Osteoblast (primary cell): ENCODE data around the gene HYAL2. TPM values are rescaled to one million over a fixed set of nuclear protein-coding genes. Genes with fewer than 3 reads are reported as not detected.
A peak's percentile ranks its signal among the peaks of the same experiment; 100 is the strongest.

Source experiments
- DNase-seq: peaks from one replicate; pipeline ENCODE4 v3.0.0; 2011; ENCODE audit warnings: low spot score, mixed read lengths; ENCODE audit not compliant: insufficient read length; ENCODE audit errors: missing footprints
- H2AFZ ChIP-seq: 2 replicates; pipeline ENCODE4 v1.6.0; 2011; ENCODE audit warnings: mild to moderate bottlenecking, low read length
- H3K27ac ChIP-seq: 2 replicates; pipeline ENCODE4 v1.5.1; 2011; ENCODE audit warnings: mild to moderate bottlenecking, low read depth, low read length, moderate library complexity
- H3K27me3 ChIP-seq: 2 replicates; pipeline ENCODE4 v1.6.0; 2012; ENCODE audit warnings: mild to moderate bottlenecking, control low read depth, inconsistent platforms, low read length, moderate library complexity; ENCODE audit not compliant: insufficient read depth
- H3K36me3 ChIP-seq: 2 replicates; pipeline ENCODE4 v1.5.1; 2011; ENCODE audit warnings: mild to moderate bottlenecking, low read length, control low read depth, moderate library complexity; ENCODE audit not compliant: insufficient read depth
- H3K4me1 ChIP-seq: 2 replicates; pipeline ENCODE4 v1.5.1; 2011; ENCODE audit warnings: mild to moderate bottlenecking, low read length, control low read depth, moderate library complexity; ENCODE audit not compliant: insufficient read depth
- H3K4me2 ChIP-seq: 2 replicates; pipeline ENCODE4 v1.6.0; 2011; ENCODE audit warnings: mild to moderate bottlenecking, low read length; ENCODE audit not compliant: insufficient read depth
- H3K4me3 ChIP-seq: fragments of 200-600 bp; sonication (generic); 3 replicates; pipeline ENCODE4 v1.5.1; 2012; ENCODE audit warnings: mild to moderate bottlenecking, low read length, inconsistent platforms; ENCODE audit not compliant: insufficient read depth
- H3K79me2 ChIP-seq: 2 replicates; pipeline ENCODE4 v1.6.0; 2012; ENCODE audit warnings: mild to moderate bottlenecking, low read length, control low read depth, inconsistent platforms; ENCODE audit not compliant: insufficient read depth
- H3K9me3 ChIP-seq: 2 replicates; pipeline ENCODE4 v1.5.1; 2011; ENCODE audit warnings: low read depth, low read length, control low read depth
- H4K20me1 ChIP-seq: 2 replicates; pipeline ENCODE4 v1.6.0; 2012; ENCODE audit warnings: mild to moderate bottlenecking, low read length, control low read depth; ENCODE audit not compliant: insufficient read depth
- CTCF ChIP-seq: IDR thresholded peaks from 2 replicates; pipeline ENCODE4 v1.5.1; 2011; ENCODE audit warnings: mild to moderate bottlenecking, low read depth, low read length, moderate library complexity; ENCODE audit errors: extremely low read depth
- total RNA-seq: library from RNA; depleted of rRNA; stranded (reverse); fragments of >200 nt; gene quantifications from 2 replicates; pipeline ENCODE4 v1.2.3, GENCODE V29; 2012

The HYAL2 gene
- total RNA-seq, 1 donor: 32.9 TPM

- Histone ChIP-seq H3K36me3 (peaks cover 2% of the 10 kb centered on the region), H3K4me1 (peaks cover 64% of the 10 kb centered on the region), H4K20me1 (peaks cover 27% of the 10 kb centered on the region), H3K4me3 (peak overlapping the region; percentile 90), H3K9me3 (no peaks in the 10 kb centered on the region), H3K4me2 (peak overlapping the region; percentile 83), H3K79me2 (peaks cover 76% of the 10 kb centered on the region), H3K27ac (peak overlapping the region; percentile 84), H2AFZ (peak overlapping the region; percentile 88), H3K27me3 (no peaks in the 10 kb centered on the region)
- no peak for TF ChIP-seq CTCF
- peak; percentile 100 for DNase-seq
These were observed 14.8 kb upstream of the HYAL2 start for GRCh38 chr3:50337175-50337861.

GRCh38 chr3:50336452-50337174 is 14.1 kb upstream of the HYAL2 start:
- H3K4me1 ChIP-seq: peaks cover 64% of the 10 kb centered on the region
- peak overlapping the region; percentile 84 for H3K27ac ChIP-seq
- no peak for TF ChIP-seq CTCF
- H3K36me3 ChIP-seq: peaks cover 9% of the 10 kb centered on the region
- H3K79me2 ChIP-seq: peaks cover 83% of the 10 kb centered on the region
- no peaks in the 10 kb centered on the region for H3K9me3 ChIP-seq
- peak overlapping the region; percentile 90 for H3K4me3 ChIP-seq
- H3K4me2 ChIP-seq: peak overlapping the region; percentile 83
- H4K20me1 ChIP-seq: peaks cover 33% of the 10 kb centered on the region
- H3K27me3 ChIP-seq: no peaks in the 10 kb centered on the region
- H2AFZ ChIP-seq: peak overlapping the region; percentile 25
- peak; percentile 81 for DNase-seq

- Histone ChIP-seq H3K27ac (peak overlapping the region; percentile 84), H3K36me3 (peaks cover 30% of the 10 kb centered on the region), H3K27me3 (no peaks in the 10 kb centered on the region), H3K4me2 (peak overlapping the region; percentile 83), H4K20me1 (peaks cover 49% of the 10 kb centered on the region), H3K4me3 (peak overlapping the region; percentile 37), H2AFZ (no peak overlapping the region), H3K9me3 (no peaks in the 10 kb centered on the region), H3K4me1 (peaks cover 50% of the 10 kb centered on the region), H3K79me2 (peaks cover 91% of the 10 kb centered on the region)
- DNase-seq: no peak
- TF ChIP-seq CTCF: no peak
These were observed 12.0 kb upstream of the HYAL2 start for GRCh38 chr3:50334339-50335075.
